NB4 (cell line): ENCODE results near the gene MAFG.

Experiments
- POLR2A ChIP-seq: IDR thresholded peaks from 2 replicates; pipeline ENCODE4 v1.6.1; 2011; ENCODE audit warnings: mild to moderate bottlenecking; ENCODE audit not compliant: insufficient read length; ENCODE audit errors: extremely low read depth
- TF ChIP-seq, protein P1 (sequence below): IDR thresholded peaks from one replicate; pipeline ENCODE4 v1.5.1; 2012; ENCODE audit warnings: low read depth, low read length

DNA sequence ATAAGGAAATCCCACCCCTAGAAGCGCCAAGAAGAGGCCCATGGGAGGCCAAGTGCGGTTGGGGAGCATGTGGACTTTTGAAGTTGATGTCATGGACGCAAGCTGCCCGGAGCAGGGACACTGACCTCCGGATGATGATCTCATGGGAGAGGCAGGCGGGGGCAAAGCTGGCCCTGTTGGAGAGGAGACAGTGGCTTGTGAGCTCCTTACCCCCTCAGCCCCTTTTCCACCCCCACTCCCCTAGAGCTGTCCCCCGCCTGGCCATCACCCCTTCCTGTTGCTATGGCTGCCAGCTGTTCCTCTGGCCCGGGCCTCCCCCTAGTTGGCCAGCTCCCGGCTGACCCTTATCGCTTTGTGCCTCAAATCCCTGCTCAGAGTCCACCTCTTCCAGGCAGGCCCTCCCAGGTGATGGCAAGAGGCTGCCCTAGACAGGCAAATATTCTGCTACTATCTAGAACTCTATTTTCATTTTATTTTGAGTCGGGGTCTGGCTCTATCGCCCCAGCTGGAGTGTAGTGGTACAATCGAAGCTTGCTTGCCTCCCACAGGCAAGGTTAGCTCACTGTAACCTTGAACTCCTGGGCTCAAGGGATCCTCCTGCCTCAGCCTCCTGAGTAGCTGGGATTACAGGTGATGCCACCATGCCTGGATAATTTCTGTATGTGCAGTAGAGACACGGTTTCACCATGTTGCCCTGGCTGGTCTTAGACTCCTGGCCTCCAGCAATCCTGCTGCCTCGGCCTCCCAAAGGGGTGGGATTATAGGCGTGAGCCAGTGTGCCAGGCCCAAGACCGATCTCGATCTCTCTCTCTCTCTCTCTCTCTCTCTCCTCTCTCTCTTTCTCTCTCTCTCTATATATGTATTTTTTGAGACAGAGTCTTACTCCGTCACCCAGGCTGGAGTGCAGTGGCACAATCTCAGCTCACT lies 26.9 kb upstream of the MAFG start:
- TF ChIP-seq, protein P1, sequence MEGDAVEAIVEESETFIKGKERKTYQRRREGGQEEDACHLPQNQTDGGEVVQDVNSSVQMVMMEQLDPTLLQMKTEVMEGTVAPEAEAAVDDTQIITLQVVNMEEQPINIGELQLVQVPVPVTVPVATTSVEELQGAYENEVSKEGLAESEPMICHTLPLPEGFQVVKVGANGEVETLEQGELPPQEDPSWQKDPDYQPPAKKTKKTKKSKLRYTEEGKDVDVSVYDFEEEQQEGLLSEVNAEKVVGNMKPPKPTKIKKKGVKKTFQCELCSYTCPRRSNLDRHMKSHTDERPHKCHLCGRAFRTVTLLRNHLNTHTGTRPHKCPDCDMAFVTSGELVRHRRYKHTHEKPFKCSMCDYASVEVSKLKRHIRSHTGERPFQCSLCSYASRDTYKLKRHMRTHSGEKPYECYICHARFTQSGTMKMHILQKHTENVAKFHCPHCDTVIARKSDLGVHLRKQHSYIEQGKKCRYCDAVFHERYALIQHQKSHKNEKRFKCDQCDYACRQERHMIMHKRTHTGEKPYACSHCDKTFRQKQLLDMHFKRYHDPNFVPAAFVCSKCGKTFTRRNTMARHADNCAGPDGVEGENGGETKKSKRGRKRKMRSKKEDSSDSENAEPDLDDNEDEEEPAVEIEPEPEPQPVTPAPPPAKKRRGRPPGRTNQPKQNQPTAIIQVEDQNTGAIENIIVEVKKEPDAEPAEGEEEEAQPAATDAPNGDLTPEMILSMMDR: no peak
- no peak for TF ChIP-seq POLR2A
